Measurements from ENCODE around the gene SRPRB.

- TF ChIP-seq POLR2A (IDR thresholded peaks at IDR 0.05) (no peak), EP300 (IDR thresholded peaks at IDR 0.05) (no peak), CTCF (IDR thresholded peaks at IDR 0.05) (no peak)
These were observed 14.5 kb downstream of the SRPRB start for GRCh38 chr3:133820129-133820528.
